NT2/D1 (cell line): ENCODE measurements around the gene KIAA1549.

ENCODE experiments used
- DNase-seq: peaks from one replicate; pipeline ENCODE4 v3.0.0-alpha.2; 2011; ENCODE audit warnings: low read depth, low spot score
- H3K27me3 ChIP-seq: 2 replicates; pipeline ENCODE4 v1.6.0; 2011; ENCODE audit warnings: mild to moderate bottlenecking; ENCODE audit not compliant: insufficient read length, insufficient read depth
- H3K36me3 ChIP-seq: 2 replicates; pipeline ENCODE4 v1.6.1; 2011; ENCODE audit warnings: mild to moderate bottlenecking, low read length, mixed read lengths; ENCODE audit not compliant: insufficient read depth, insufficient read length
- H3K4me1 ChIP-seq: 2 replicates; pipeline ENCODE4 v1.5.1; 2011; ENCODE audit not compliant: insufficient read depth, insufficient read length
- H3K4me3 ChIP-seq: 2 replicates; pipeline ENCODE4 v1.5.1; 2011; ENCODE audit warnings: low read depth; ENCODE audit not compliant: insufficient read length
- H3K9ac ChIP-seq: 2 replicates; pipeline ENCODE4 v1.6.0; 2011; ENCODE audit warnings: low read depth; ENCODE audit not compliant: insufficient read length
- H3K9me3 ChIP-seq: 2 replicates; pipeline ENCODE4 v1.5.1; 2011; ENCODE audit warnings: mild to moderate bottlenecking, low read length; ENCODE audit not compliant: insufficient read depth
- SUZ12 ChIP-seq: IDR thresholded peaks from 2 replicates; pipeline ENCODE4 v1.6.1; 2011; ENCODE audit not compliant: insufficient read length, insufficient read depth; ENCODE audit errors: extremely low read depth
- YY1 ChIP-seq: IDR thresholded peaks from 2 replicates; pipeline ENCODE4 v1.6.1; 2011; ENCODE audit not compliant: insufficient read length, insufficient read depth
- ZNF274 ChIP-seq: IDR thresholded peaks from 2 replicates; pipeline ENCODE4 v1.6.1; 2011; ENCODE audit warnings: mild to moderate bottlenecking, low read depth, low read length

The KIAA1549 gene

DNA sequence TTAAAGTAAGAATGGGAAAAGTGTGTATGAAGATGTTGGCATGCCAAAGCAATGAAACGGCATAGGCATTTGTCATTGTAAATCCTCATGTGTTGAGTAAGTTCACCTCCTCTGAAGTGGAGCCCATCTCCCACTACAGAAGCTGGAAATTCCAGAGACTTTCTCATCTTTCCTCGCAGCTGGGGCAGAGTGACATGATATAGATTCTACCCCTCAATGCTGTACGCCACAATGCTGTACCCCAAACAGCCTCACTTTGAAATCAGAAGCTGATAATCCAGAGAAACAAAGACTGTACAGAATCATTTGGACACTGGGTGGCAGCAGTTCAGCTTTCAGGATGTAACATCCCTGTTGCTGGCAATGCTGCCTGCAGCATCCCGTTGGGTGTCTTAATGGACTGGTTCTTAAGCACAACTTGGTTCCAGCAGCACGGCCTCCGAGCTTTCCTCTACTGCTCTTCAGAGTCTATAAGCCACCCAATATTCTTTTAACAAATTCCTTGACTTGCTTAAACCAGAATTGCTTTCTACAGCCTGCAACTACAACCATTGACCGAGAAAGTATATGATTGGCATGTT, 35.8 kb upstream of the KIAA1549 start:
- Histone ChIP-seq H3K9me3 (no peaks in the 10 kb centered on the region), H3K36me3 (peaks cover under 1% of the 10 kb centered on the region), H3K27me3 (no peaks in the 10 kb centered on the region), H3K4me3 (no peak overlapping the region), H3K9ac (no peak overlapping the region), H3K4me1 (no peaks in the 10 kb centered on the region)
- no peak for DNase-seq
- no peak for TF ChIP-seq SUZ12
- TF ChIP-seq ZNF274 = no peak
- TF ChIP-seq YY1 = no peak

DNA sequence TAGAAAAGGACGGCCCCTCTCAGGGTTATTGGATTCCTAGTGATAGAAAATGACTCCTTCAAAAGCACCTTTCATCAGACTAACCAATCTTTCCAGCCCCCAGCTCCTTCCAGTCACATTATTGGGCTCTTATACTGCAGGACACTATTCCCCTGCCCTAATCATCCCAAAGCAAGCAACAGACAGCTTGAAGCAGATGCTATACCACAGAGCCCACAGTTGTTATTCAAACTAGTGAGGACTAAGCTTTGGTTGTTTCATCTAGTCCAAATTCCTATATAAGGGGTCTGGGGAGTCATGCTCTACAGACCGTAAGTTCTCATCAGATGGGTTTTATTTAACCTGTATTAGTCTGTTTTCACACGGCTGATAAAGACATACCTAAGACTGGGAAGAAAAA, 30.2 kb upstream of the KIAA1549 start:
- Histone ChIP-seq H3K4me1 (no peaks in the 10 kb centered on the region), H3K4me3 (no peak overlapping the region), H3K9me3 (no peaks in the 10 kb centered on the region), H3K9ac (no peak overlapping the region), H3K27me3 (no peaks in the 10 kb centered on the region), H3K36me3 (no peaks in the 10 kb centered on the region)
- DNase-seq = no peak
- TF ChIP-seq YY1 = no peak
- no peak for TF ChIP-seq SUZ12
- no peak for TF ChIP-seq ZNF274

DNA sequence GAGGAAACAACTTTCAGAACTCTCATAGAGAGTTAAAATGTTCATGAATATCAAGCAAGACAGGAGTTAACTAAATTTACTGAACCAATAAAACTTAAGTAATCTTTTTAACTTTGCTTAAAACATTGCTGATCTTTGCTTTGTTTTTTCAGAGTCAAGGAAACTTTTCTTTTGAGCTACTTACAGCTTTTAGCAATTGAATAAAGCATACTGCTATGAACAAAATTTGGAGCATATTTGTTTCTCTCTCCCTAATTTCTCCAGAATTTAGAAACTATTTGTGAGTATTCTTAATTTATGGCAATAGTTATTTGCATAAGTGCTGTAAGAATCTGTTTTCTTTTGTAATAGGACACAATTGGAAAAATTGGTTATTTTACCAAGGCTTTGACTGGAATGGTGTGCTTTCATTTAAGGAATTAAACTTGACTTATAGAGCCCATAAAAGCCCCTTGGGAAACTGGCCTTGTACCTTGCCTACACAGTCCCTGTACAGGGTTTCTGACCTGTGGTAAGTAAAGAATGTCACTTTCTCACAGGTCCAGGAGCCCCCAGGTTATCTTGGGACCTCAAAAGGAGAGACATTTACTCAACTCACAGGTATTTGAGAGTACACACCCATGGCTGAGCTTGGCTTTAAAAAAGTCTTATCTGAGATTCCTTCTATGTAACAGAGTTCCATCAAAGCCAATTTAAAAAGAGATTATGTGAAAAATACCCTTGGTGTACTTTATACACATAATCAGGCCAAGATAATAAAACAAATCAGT, 23.3 kb upstream of the KIAA1549 start:
- Histone ChIP-seq H3K4me3 (no peak overlapping the region), H3K27me3 (no peaks in the 10 kb centered on the region), H3K9ac (no peak overlapping the region), H3K9me3 (peaks cover 17% of the 10 kb centered on the region), H3K36me3 (no peaks in the 10 kb centered on the region), H3K4me1 (no peaks in the 10 kb centered on the region)
- no peak for DNase-seq
- TF ChIP-seq SUZ12 = no peak
- no peak for TF ChIP-seq ZNF274
- TF ChIP-seq YY1 = no peak

DNA sequence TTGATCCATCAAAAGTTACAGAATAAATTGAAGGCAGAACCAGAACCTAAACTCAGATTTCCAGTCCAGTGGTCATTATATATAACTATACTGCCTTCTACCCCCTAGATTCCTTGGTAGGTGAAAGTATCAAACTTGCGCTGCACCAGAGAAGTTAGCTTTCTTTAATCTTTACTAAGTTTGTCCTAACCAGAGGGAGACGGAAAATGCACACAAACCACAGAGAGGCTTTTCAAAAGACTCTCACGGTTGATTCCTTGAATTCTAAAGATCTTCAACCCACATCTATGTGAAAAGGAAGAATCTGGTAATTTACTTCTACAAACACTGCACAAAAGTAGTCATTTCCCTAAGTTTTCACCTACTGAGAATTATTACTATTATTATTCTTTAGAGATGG, 18.2 kb upstream of the KIAA1549 start:
- H3K27me3 ChIP-seq = no peaks in the 10 kb centered on the region
- no peaks in the 10 kb centered on the region for H3K36me3 ChIP-seq
- H3K4me1 ChIP-seq = no peaks in the 10 kb centered on the region
- H3K9me3 ChIP-seq = peaks cover 10% of the 10 kb centered on the region
- H3K9ac ChIP-seq = no peak overlapping the region
- no peak for DNase-seq
- no peak overlapping the region for H3K4me3 ChIP-seq
- TF ChIP-seq SUZ12 (no peak), YY1 (no peak), ZNF274 (no peak)

DNA sequence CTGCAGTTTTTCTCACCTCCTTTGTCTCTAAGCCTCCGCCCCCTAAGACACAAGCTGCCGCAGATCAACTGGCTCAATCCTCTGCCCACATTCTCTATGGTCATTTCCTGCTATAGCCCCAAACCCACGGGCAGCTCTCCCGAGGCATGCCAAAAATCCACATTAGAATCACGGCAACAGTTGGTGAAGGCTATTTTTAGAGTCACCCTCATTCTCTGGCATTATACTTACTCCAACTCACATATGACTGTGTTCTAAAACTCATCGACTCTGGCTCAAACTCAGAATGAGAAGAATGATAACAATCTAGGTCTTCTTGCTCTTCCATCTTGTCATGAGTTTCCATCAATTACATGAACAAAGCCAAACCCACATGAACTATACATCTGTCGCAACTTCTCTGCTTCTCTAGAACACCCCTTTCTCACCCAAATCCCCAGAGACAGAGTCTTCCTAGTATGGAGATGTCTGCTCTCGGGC, 10.9 kb upstream of the KIAA1549 start:
- H3K4me3 ChIP-seq = no peak overlapping the region
- H3K36me3 ChIP-seq = no peaks in the 10 kb centered on the region
- no peaks in the 10 kb centered on the region for H3K27me3 ChIP-seq
- no peak for TF ChIP-seq ZNF274
- no peak for TF ChIP-seq SUZ12
- no peak for TF ChIP-seq YY1
- peaks cover 10% of the 10 kb centered on the region; the same call in 1 of the 2 replicates for H3K9me3 ChIP-seq
- no peak for DNase-seq
- no peaks in the 10 kb centered on the region for H3K4me1 ChIP-seq
- no peak overlapping the region for H3K9ac ChIP-seq

DNA sequence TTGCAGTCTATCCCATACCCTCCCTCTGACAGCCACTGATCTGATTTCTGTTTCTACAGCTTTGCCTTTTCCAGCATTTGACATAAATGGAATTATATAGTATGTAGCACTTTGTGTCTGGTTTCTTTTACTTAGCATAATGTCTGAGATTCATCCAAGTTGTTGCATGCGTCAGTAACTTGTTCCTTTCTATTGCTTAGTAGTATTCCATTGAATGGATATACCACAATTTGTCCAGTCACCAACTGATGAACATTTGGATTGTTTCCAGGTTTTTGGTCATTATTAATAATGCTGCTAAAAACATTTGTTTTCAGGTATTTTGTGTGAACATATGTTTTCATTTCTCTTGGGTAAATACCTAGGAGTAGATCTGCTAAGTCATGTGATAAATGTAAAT, 6.5 kb upstream of the KIAA1549 start:
- peaks cover 10% of the 10 kb centered on the region; the same call in 1 of the 2 replicates for H3K9me3 ChIP-seq
- DNase-seq = no peak
- H3K4me1 ChIP-seq = no peaks in the 10 kb centered on the region
- no peak for TF ChIP-seq ZNF274
- peaks cover 18% of the 10 kb centered on the region for H3K27me3 ChIP-seq
- H3K4me3 ChIP-seq = no peak overlapping the region
- H3K9ac ChIP-seq = no peak overlapping the region
- H3K36me3 ChIP-seq = no peaks in the 10 kb centered on the region

DNA sequence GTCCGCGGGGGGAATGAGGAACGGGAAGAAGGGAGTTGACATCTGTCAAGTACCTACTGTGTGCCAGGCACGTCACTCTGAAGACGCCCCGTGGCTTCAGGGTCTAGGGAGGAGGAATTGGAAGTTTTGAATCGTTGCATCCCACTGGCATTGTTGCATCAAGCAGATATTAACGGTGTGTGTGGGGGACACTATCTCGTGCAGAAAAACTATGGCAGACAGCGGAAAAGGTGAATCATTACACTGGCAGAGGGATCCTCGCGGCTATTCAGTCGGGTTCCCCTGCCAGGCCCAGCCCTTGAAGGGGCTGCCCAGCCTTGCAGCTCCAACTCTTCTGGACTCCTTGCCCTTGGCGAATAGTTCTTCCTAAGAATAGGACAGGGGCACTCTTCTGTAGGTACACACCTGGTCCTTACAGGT, 1.0 kb upstream of the KIAA1549 start:
- TF ChIP-seq YY1 = no peak
- TF ChIP-seq SUZ12 = no peak
- TF ChIP-seq ZNF274 = no peak
- H3K4me1 ChIP-seq = peaks cover 3% of the 10 kb centered on the region
- H3K36me3 ChIP-seq = no peaks in the 10 kb centered on the region
- no peaks in the 10 kb centered on the region for H3K9me3 ChIP-seq
- H3K27me3 ChIP-seq = peaks cover 46% of the 10 kb centered on the region
- peak overlapping the region; percentile 70 for H3K9ac ChIP-seq
- DNase-seq = no peak
- H3K4me3 ChIP-seq = peak overlapping the region; percentile 42
